ENCODE data around the gene ARHGEF7. TPM values are rescaled to one million over a fixed set of nuclear protein-coding genes. Genes with fewer than 3 reads are reported as not detected.

The ARHGEF7 gene
- total RNA-seq, 2 donors from 2014 or later = 49.5 to 53.5 TPM

DNA sequence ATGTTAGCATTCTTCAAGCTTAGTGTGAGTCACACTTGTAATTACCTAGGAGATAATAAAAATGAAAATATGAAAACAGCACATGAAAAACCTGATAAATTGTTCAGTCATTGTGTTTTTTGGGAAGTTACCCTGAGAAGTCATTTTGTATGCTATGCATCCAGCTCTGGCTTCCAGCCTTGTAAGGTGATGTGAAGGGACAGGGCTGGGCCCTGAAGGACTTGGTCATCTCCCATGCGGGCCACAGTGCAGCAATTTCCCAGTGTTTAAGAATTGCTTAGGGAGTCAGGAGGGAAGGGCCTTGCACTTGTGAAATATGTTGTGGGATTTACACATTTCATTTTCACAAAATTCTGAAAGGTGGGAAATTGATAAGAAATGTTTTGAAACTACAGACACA is 41.3 kb downstream of the ARHGEF7 start:
- Mint-ChIP-seq H3K4me3 (no peak overlapping the region), H3K4me1 (peaks cover 14% of the 10 kb centered on the region), H3K27me3 (ENCODE audit: insufficient read depth) (peaks cover 2% of the 10 kb centered on the region), H3K9me3 (no peaks in the 10 kb centered on the region), H3K36me3 (ENCODE audit: low read depth) (peaks cover 26% of the 10 kb centered on the region), H3K27ac (no peak overlapping the region)
- peaks cover 33% of the 10 kb centered on the region for H3K36me3 ChIP-seq (ENCODE audit: control insufficient read depth, insufficient read depth, low read length)
- no peaks in the 10 kb centered on the region for H3K9me3 ChIP-seq (ENCODE audit: control insufficient read depth, low read length)
- H3K4me3 ChIP-seq (ENCODE audit: low read length) = no peak overlapping the region
- no peaks in the 10 kb centered on the region for H3K4me1 ChIP-seq (ENCODE audit: control insufficient read depth, insufficient read depth, low read length)
- H3K27me3 ChIP-seq (ENCODE audit: control insufficient read depth, insufficient read depth, low read length, poor library complexity, severe bottlenecking) = peaks cover 6% of the 10 kb centered on the region
- no peak for DNase-seq
- no peak overlapping the region for H3K9ac ChIP-seq (ENCODE audit: extremely low read depth, low read length, poor library complexity, severe bottlenecking)
- no peak for TF ChIP-seq CTCF (conservative IDR thresholded peaks at IDR 0.05)
- H3K27ac ChIP-seq (ENCODE audit: low read depth, low read length) = no peak overlapping the region
- WGBS, 2 experiments (ENCODE audit: insufficient coverage in 1 of 2, insufficient read length in 1 of 2) = 100% methylated on average over 1 of the region's 1 CpG; no CpG with 5 or more reads in 1 of the 2 experiments

GRCh38 chr13:111158136-111158805 is 43.2 kb downstream of the ARHGEF7 start:
- no peak for TF ChIP-seq CTCF (conservative IDR thresholded peaks at IDR 0.05)
- Mint-ChIP-seq H3K9me3 (no peaks in the 10 kb centered on the region), H3K27ac (no peak overlapping the region)

GRCh38 chr13:111159362-111160320 is 44.5 kb downstream of the ARHGEF7 start:
- peaks cover 46% of the 10 kb centered on the region for H3K36me3 ChIP-seq (ENCODE audit: control insufficient read depth, insufficient read depth, low read length)
- H3K9me3 ChIP-seq (ENCODE audit: control insufficient read depth, low read length) = no peaks in the 10 kb centered on the region
- TF ChIP-seq CTCF (conservative IDR thresholded peaks at IDR 0.05) = no peak
- Mint-ChIP-seq H3K4me1 (peaks cover 2% of the 10 kb centered on the region), H3K27ac (no peak overlapping the region), H3K9me3 (no peaks in the 10 kb centered on the region), H3K27me3 (ENCODE audit: insufficient read depth) (no peaks in the 10 kb centered on the region), H3K36me3 (ENCODE audit: low read depth) (peaks cover 26% of the 10 kb centered on the region), H3K4me3 (no peak overlapping the region)
- H3K9ac ChIP-seq (ENCODE audit: extremely low read depth, low read length, poor library complexity, severe bottlenecking) = no peak overlapping the region
- no peak overlapping the region for H3K4me3 ChIP-seq (ENCODE audit: low read length)
- no peak for DNase-seq
- no peak overlapping the region for H3K27ac ChIP-seq (ENCODE audit: low read depth, low read length)
- WGBS, 2 experiments (ENCODE audit: insufficient coverage in 1 of 2, insufficient read length in 1 of 2) = 86 to 90% methylated on average over 2 to 3 of the region's 3 CpGs
- no peaks in the 10 kb centered on the region for H3K27me3 ChIP-seq (ENCODE audit: control insufficient read depth, insufficient read depth, low read length, poor library complexity, severe bottlenecking)
- no peaks in the 10 kb centered on the region for H3K4me1 ChIP-seq (ENCODE audit: control insufficient read depth, insufficient read depth, low read length)

More at GRCh38 chr13:111158136-111158805, 43.2 kb downstream of the ARHGEF7 start:
- H3K27me3 Mint-ChIP-seq (ENCODE audit: insufficient read depth) = no peaks in the 10 kb centered on the region
- Histone ChIP-seq H3K36me3 (ENCODE audit: control insufficient read depth, insufficient read depth, low read length) (peaks cover 41% of the 10 kb centered on the region), H3K27me3 (ENCODE audit: control insufficient read depth, insufficient read depth, low read length, poor library complexity, severe bottlenecking) (no peaks in the 10 kb centered on the region), H3K4me3 (ENCODE audit: low read length) (no peak overlapping the region), H3K9ac (ENCODE audit: extremely low read depth, low read length, poor library complexity, severe bottlenecking) (no peak overlapping the region), H3K9me3 (ENCODE audit: control insufficient read depth, low read length) (no peaks in the 10 kb centered on the region), H3K27ac (ENCODE audit: low read depth, low read length) (no peak overlapping the region), H3K4me1 (ENCODE audit: control insufficient read depth, insufficient read depth, low read length) (no peaks in the 10 kb centered on the region)
- peaks cover 7% of the 10 kb centered on the region for H3K4me1 Mint-ChIP-seq
- no peak overlapping the region for H3K4me3 Mint-ChIP-seq
- DNase-seq = no peak
- peaks cover 26% of the 10 kb centered on the region for H3K36me3 Mint-ChIP-seq (ENCODE audit: low read depth)
